H54 (cell line): ENCODE results near the gene AOAH.
"Not testable (repeated sequence)": the region's sequence is repeated elsewhere in the genome, so short reads cannot be mapped to it uniquely, and the experiment has no call there.

ENCODE experiments used
- DNase-seq: peaks from one replicate; pipeline ENCODE4 v3.0.0; 2011; ENCODE audit warnings: low spot score, mixed read lengths; ENCODE audit not compliant: insufficient read length
- FAIRE-seq: peaks from 3 replicates; lab custom pipeline; 2011; peaks lifted over from hg19 to GRCh38; lab: Jason Lieb, UNC
- POLR2A ChIP-seq: IDR thresholded peaks from 2 replicates; pipeline ENCODE4 v1.6.1; 2011; ENCODE audit warnings: low read depth, mild to moderate bottlenecking, low read length

Gene AOAH

DNA sequence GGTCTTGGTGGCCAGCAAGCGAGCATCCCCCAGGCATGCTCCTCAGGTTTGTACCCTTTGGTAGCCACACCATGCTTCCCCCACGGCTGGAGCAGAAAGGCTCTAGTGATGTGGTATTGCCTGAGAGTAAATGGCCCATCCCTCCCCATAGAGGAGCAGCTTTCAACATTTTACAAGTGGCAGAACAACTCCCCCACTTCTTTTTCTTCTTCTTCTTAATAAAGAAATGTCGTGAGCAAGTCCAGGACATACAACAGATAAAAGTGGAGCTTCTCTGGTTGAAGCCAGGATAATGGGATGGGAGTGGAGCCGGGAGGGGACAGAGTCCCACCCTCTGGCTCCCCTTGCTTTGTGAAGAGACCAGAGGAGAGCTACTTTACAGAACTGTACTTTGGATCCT lies 203.2 kb downstream of the AOAH start:
- no peak for FAIRE-seq
- no peak for DNase-seq
- TF ChIP-seq POLR2A = no peak

DNA sequence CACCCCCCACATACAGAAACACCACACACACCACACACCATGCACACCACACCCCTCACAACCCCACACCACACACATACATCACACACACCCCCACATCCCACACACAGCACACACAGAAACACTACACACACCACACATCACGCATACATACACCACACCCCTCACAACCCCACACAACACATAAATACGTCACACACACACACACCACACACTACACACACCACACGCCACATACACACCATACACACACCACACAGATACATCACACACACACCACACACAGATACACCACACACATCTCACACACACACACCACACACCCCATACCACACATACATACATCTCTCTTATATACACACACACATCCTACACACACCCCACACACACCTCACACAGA lies 208.4 kb downstream of the AOAH start:
- DNase-seq (no peak), FAIRE-seq (no peak)
- no peak for TF ChIP-seq POLR2A

DNA sequence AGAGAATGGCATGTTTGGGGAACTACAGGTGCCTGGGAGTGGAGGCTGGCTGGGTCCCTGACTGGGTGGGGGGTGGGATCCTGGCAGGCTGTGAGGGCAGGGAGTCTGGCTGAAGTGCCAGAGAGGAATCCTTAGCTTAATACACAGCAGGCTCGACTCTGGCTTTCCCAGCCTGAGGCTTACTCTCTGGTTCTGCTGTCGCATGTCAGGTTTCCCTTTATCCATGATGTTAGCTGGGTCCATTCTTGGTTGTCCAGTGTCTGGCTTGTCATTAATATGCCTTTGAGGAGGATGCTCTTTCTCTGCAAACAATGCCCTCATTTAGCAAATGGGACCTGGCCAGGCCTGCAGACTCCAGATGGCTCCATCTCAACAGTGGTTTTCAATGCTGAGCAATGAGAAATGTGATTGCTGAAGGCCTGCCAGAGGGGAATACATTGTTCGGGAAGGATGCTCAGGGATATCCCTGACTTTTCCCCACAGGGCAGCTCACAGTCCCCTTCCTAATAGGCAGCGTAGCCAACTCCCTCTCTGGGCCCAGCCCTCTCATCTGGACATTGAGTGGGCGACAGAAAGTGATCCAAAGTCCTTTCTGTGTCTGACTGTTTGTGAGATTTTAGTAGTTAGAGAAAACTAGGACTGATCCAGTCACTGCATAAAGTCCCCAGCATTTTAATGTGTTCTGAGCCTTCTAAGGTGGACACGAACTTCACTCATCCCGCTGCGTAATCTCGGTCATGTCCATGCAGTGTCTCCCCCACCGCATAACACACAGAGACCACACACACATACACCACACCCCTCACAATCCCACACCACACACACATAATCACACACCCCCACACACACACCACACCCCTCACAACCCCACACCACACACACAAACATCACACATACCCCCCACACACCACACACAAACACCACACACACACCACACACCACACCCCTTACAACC lies 209.7 kb downstream of the AOAH start:
- no peak for FAIRE-seq
- no peak for DNase-seq
- no peak for TF ChIP-seq POLR2A

DNA sequence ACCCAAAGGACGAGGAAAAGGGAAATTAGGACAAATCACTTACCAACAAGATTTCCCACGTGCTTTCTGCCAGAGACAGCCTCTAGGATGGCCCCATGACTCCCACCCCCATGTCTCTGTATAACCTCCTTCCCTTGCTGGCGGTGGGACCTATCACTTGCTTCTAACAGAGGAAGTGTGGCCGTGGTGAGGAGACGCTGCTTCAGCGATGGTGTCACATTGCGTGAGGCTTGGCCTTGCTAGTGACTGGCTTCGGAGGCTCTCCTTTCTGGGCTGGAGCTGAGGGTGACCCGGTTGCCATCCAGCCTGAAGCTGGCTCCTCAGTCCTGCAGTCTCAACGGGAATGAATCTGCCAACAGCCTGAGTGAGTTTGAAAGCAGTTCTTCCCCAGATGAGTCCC lies 210.9 kb downstream of the AOAH start:
- DNase-seq (no peak), FAIRE-seq (no peak)
- TF ChIP-seq POLR2A = no peak

DNA sequence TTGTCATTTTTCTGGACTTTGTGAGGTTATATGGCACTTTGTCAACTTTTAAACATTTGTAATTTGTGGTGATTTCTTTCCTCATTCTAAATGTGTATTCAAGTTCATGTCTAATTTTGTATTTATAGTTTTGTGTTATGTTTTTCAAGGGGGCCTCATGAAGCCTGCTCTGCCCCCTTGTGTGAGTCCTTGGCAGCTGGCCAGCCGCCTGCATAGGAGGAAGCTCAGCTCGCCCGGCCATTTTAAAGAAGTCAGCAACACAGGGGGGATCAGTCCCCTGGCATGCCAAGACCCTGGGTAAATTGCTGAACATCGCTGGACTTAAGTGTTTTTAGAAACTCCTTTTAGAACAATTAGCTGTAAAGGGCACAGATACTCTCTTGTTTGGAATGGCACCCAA lies 211.7 kb downstream of the AOAH start:
- no peak for TF ChIP-seq POLR2A

DNA sequence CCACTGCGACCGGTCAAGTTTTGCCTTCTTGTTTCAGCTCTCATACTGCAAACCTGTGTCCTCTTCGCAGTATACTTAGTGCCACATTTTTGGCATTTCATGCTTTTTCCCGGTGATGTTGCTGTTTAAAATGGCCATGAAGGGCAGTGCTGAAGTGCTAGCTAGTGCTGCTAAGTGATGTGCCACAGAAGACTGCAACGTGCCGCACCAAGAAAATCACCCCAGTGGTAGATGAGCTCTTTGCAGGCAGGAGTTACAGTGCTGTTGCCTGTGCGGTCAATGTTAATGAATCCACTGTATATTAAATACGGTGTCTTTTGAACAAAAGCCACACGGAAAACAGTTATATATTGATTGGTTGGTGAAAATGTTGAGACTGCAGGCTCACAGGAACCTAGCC lies 214.3 kb downstream of the AOAH start:
- DNase-seq (no peak), FAIRE-seq (no peak)
- no peak for TF ChIP-seq POLR2A

More for the DNA sequence above, 211.7 kb downstream of the AOAH start:
- no peak for FAIRE-seq
- DNase-seq = no peak

DNA sequence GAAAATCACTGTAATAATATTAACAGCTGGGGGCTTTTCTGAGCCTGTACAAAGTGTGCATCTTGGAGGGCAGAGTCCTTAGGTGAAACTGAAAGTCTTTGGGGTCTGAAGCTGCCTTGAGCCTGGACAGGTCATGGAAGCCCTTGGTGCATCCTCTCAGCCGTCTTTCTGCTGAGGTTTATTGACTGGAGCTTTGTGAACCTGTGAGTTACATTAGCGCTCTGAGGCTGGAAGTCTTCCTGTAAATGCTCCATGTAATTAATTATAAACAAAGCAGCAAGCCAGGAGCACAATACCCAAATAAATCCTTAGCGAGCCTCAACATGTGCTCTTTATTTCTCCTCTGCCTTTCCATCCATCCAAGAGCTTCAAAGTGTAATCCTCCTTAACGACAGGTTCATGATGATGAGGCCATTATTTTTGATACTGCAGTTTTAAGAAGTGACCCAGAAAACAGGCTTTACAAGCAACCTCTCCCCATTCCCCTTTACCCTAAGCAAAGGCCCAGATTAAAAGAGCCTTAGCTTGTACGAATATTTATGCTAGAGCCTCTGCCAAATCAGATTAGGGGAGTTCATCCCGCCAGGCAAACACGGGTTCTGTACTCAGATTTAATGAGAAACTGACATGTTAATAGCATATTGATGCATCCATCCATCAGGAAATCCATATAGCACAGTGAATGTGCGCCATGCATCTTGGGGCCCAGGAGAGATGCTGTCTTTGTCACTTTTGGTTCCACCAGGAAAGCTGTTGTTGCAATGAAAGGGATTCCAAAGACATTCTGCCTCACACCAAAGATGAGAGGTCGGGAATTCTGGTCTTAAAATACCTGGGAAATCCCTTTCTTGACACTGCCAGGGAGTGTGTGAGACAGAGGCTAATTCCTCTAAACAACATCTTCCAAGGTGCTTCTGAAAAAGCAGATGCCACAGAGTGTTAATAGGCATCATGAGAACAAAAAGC lies 216.5 kb downstream of the AOAH start:
- no peak for DNase-seq
- no peak for FAIRE-seq
- no peak for TF ChIP-seq POLR2A

DNA sequence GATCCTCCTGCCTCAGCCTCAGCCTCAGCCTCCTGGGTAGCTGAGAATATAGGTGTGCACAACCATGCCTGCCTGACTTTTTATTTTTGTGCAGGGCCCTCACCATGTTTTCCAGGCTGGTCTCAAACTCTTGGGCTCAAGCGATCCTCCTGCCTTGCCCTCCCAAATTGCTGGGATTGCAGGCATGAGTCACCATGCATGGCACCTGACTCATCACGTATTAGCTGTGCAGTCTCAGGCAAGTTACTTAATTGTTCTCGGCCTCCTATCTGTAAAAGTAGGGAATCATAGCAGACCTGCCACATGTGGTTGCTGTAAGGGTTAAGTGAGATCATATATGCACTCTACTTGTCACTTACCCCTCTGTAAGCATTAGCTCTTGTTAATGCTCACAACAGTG lies 217.5 kb downstream of the AOAH start:
- no peak for FAIRE-seq
- DNase-seq = no peak
- no peak for TF ChIP-seq POLR2A

DNA sequence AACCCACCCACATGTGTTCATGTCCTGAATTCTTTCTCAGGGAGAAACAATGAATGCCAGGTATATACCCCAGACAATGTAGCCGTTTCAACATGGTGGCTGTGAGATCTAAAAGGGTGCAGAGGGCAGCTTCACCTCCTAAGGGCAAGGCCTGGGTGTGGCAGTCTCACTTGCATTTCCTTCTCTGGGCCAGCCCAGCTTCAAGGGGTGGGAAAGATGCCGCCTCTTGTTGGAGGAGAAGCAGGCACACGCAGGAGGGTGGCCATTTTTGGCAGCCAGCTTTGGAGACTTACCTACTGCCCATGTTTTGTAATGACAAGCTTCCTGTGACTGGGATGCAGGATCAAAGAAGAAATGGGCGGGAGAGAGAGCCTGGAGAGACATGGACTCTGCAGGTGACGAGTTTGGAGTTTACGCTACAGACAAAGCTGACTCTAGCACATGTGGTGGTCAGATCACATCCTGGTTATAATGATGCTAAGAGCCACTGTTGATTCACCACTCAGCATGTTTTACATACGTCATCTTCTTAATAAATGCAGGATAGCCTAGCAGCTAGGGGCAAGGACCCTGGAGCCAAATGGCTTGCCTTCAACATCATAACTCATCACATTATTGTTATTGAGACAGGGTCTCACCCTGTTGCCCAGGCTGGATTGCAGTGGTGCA lies 218.0 kb downstream of the AOAH start:
- FAIRE-seq = no peak
- no peak for TF ChIP-seq POLR2A

DNA sequence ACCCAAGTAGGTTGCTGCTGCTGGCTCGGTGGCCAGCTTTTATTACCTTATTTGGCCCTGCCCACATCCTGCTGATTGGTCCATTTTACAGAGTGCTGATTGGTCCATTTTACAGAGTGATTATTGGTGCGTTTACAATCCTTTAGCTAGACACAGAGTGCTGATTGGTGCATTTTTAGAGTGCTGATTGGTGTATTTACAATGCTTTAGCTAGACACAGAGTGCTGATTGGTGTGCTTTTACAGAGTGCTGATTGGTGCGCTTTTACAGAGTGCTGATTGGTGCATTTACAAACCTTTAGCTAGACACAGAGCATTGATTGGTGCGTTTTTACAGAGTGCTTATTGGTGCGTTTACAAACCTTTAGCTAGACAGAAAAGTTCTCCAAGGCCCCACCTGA lies 219.7 kb downstream of the AOAH start:
- not testable (repeated sequence) for FAIRE-seq

More for the DNA sequence above, 218.0 kb downstream of the AOAH start:
- no peak for DNase-seq

DNA sequence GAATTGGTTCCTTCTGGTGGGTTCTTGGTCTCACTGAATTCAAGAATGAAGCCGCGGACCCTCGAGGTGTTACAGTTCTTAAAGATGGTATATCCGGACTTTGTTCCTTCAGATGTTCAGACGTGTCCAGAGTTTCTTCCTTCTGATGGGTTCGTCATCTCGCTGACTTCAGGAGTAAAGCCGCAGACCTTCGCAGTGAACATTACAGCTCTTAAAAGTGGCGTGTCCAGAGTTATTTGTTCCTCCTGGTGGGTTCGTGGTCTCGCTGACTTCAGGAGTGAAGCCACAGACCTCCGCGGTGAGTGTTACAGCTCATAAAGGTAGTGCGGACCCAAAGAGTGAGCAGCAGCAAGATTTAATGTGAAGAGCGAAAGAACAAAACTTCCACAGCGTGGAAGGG lies 220.1 kb downstream of the AOAH start:
- DNase-seq, FAIRE-seq: not testable (repeated sequence)

More for the DNA sequence above, 219.7 kb downstream of the AOAH start:
- DNase-seq = not testable (repeated sequence)

DNA sequence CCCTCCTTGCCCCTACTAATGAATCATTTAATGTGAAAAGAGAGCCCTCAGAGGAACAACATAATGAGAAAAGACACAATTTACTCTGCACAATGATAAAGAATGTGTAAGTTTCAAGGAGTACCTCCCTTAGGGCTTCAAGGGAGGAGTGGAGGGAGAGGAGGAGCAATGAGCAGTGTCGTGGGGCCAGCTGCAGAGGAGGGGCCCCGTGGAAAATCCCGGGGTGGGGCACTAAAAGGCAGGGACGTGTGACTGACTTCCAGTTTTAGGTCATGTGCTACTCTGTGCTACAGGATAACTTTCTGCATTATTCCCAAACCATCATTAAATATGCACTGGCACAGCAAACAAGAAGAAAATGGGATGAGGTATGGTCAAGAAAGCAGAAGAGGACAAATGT lies 226.5 kb downstream of the AOAH start:
- FAIRE-seq (no peak), DNase-seq (no peak)
- TF ChIP-seq POLR2A = no peak

DNA sequence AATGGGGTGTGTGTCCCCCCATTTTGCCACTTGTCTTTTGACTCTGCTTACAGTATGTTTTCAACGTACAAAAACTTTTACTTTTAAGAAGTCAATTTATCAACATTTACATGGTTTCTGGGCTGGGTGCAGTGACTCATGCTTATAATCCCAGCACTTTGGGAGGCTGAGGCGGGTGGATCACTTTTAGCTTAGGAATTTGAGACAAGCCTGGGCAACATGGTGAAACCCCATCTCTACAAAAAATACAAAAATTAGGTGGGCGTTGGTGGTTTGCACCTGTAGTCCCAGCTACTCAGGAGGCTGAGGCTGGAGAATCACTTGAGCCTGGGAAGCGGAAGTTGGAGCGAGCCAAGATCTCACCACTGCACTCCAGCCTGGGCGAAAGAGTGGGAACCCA lies 227.1 kb downstream of the AOAH start:
- FAIRE-seq, DNase-seq: not testable (repeated sequence)

DNA sequence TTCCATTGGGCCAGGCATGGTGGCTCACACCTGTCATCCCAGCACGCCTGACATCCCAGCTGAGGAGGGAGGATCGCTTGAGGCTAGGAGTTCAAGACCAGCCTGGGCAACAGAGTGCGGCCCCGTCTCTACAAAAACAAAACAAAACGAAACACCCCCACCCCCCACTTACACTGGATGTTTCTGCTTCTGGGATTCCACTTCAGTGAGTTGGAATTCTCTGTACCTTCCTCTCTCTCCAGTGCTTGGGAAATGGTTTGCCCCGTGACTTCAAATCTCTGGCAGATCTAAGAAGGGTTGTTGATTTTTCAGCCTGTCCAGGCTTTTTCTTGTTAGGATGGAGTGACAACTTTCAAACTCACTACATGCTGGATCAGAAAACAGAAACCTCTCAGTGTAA lies 227.7 kb downstream of the AOAH start:
- no peak for FAIRE-seq
- DNase-seq = no peak
- no peak for TF ChIP-seq POLR2A
